Mesothelial cell of epicardium (in vitro differentiated cells): ENCODE data around the gene ALPI. TPM values are rescaled to one million over a fixed set of nuclear protein-coding genes. Genes with fewer than 3 reads are reported as not detected.

Source experiments
- DNase-seq, 2 experiments: peaks; one replicate each; pipeline ENCODE4 v3.0.0; 2021; ENCODE audit warnings: low spot score in 2 of 2; ENCODE audit not compliant: unreplicated experiment in 2 of 2
- H3K27ac Mint-ChIP-seq: 2 replicates; pipeline ENCODE4 v1.8.0; 2021; ENCODE audit warnings: mixed read lengths
- H3K27me3 Mint-ChIP-seq: 2 replicates; pipeline ENCODE4 v1.8.0; 2021; ENCODE audit warnings: low read depth, mixed read lengths
- H3K36me3 Mint-ChIP-seq: 2 replicates; pipeline ENCODE4 v1.8.0; 2021; ENCODE audit warnings: mixed read lengths
- H3K4me1 Mint-ChIP-seq: 2 replicates; pipeline ENCODE4 v1.8.0; 2021; ENCODE audit warnings: mixed read lengths
- H3K4me3 Mint-ChIP-seq: 2 replicates; pipeline ENCODE4 v1.8.0; 2021; ENCODE audit warnings: mild to moderate bottlenecking, moderate library complexity, mixed read lengths
- H3K9me3 Mint-ChIP-seq: 2 replicates; pipeline ENCODE4 v1.8.0; 2021; ENCODE audit warnings: mixed read lengths
- CTCF ChIP-seq: fragments of 200-600 bp; sonication (generic); IDR thresholded peaks from one replicate; pipeline ENCODE4 v1.5.0; 2021; ENCODE audit warnings: antibody characterized with exemption; ENCODE audit not compliant: unreplicated experiment
- total RNA-seq: library from RNA; stranded (reverse); gene quantifications from 3 replicates; pipeline ENCODE4 v1.2.1, GENCODE V29; 2021

ALPI gene
- total RNA-seq, 1 donor from 2014 or later: not detected

DNA sequence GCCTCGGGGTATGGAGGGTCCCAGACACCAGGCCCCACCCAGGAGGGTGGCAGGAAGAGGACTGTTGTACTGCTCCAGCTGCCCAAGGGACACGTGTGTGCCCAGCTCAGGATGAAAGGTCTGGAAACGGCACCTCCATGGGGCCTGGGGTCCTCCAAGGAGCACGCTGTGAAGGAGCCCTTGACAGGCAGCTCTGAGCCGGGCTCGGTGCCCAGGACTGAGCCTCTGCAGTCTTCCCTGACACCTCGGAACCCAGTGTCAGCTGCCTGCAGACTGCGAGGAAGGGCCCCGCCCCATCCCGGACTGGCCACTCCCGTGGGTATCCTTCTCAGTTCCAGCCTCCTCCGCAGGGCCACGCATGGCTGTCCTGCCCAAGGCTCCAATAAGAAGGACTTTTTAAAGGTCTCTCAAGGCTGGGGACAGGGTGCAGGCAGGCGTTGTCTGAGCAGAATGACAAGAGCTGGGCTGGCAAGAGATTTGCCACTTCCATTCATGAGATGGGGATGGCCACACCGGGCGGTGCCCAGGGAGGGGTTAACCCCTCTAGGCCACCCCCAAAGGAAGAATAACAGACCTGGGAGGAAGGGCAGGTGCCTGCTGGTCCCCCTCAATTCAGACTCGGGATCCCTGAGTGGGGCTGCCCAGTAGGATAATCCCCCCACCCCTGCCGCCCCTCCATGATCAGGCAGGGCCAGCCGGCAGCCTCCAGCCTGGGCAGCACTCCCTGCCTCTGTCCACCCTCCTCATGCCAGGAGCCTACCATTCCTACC is 22.8 kb downstream of the ALPI start:
- Mint-ChIP-seq H3K27ac (no peak overlapping the region), H3K36me3 (no peaks in the 10 kb centered on the region), H3K4me1 (peaks cover under 1% of the 10 kb centered on the region), H3K27me3 (peaks cover 72% of the 10 kb centered on the region), H3K4me3 (no peak overlapping the region), H3K9me3 (no peaks in the 10 kb centered on the region)
- TF ChIP-seq CTCF: no peak
- no peak for DNase-seq

DNA sequence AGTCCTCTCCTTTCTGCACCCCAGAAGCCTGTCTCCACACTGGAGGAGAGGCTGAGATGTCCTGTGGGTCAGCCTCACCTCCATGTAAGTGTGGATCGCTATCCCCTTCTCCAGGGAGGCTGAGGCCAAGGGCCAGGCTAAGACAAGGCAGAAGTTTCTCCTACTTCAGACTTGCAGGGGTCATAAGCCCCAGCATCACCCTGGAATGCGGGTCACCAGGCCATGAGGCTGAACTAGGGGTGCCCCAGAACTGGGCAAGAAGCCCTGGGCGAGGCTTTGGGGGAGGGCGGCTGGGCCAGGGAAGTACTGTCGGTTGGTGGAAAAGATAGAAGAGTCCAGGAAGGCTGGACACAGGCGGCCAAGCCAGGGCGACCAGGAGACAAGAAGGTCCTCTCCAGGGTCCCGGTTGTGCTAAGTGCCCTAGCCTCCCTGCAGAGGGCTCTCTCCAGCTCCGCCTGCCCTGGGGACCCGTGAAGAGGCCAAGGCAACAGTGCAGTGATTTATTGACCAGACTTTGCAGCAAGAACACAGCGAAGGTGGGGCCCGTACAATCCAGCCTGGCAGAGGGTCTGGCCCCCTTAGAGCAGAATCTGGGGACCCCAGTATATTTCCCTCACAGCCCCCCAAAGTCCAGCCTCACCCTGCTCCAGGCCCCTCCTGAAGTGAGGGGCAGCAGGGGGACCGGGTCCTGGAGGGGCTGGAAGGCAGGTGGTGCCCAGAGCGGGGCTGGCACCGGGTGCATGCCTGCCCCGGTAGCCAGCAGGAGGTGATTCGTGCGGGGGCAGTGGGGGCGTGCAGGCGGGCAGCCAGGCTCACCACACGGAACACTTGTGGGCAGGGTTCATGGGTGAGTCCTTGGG is 23.6 kb downstream of the ALPI start:
- Mint-ChIP-seq H3K9me3 (no peaks in the 10 kb centered on the region), H3K36me3 (no peaks in the 10 kb centered on the region), H3K4me3 (no peak overlapping the region), H3K27ac (no peak overlapping the region), H3K4me1 (no peaks in the 10 kb centered on the region), H3K27me3 (peaks cover 74% of the 10 kb centered on the region)
- DNase-seq: no peak
- TF ChIP-seq CTCF: no peak

GRCh38 chr2:232480201-232481190 is 24.5 kb downstream of the ALPI start:
- peaks cover 4% of the 10 kb centered on the region for H3K4me1 Mint-ChIP-seq
- H3K36me3 Mint-ChIP-seq: no peaks in the 10 kb centered on the region
- H3K9me3 Mint-ChIP-seq: no peaks in the 10 kb centered on the region
- H3K27ac Mint-ChIP-seq: no peak overlapping the region
- H3K4me3 Mint-ChIP-seq: no peak overlapping the region
- H3K27me3 Mint-ChIP-seq: peaks cover 77% of the 10 kb centered on the region
- TF ChIP-seq CTCF: no peak
- no peak for DNase-seq

DNA sequence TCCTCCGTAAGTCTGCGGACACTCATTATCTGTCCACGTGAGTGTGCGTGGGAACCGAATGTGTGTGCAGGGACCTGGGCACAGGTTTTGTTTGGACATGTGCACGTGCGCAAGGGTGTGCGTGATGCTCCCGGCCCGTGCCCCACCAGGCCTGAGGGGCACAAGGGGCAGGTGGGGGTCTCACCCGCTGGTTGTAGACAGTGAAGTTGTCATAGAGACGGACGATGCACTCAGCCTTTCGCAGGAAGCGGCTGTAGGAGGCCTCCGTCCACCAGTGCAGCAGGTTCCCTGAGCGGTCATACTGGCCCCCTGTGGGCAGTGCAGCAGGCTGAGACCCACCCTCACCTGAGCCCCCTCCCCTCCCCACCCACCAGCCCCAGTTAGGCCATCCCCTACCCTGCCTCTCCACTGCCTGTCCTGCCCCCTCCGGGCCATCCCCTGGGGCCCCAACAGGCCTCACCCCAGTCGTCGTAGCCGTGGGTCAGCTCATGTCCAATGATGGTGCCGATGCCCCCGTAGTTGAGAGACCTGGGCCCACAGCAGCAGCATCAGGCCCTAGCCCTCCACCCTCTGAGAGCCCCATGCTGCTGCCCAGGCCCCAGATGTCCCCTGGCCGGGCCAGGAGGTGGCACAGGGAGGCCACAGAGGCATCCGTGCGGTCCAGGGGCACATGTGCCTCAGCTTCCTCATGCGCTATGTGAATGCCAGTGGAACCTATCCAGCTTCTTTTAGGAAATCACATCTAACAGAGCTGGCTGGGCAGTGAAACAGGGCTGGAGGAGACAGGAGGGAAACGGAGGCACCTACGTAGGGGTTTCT is 25.6 kb downstream of the ALPI start:
- Mint-ChIP-seq H3K27ac (no peak overlapping the region), H3K27me3 (peaks cover 78% of the 10 kb centered on the region), H3K36me3 (no peaks in the 10 kb centered on the region), H3K4me3 (no peak overlapping the region), H3K9me3 (no peaks in the 10 kb centered on the region), H3K4me1 (peaks cover 4% of the 10 kb centered on the region)
- no peak for TF ChIP-seq CTCF
- no peak for DNase-seq
